Activated T-helper 1 cell treated with Interleukin-2 at 50 U/mL for 16 hours (primary cell): ENCODE results near the gene TMCC1.
A peak's percentile ranks its signal among the peaks of the same experiment; 100 is the strongest.
"Not testable (repeated sequence)": the region's sequence is repeated elsewhere in the genome, so short reads cannot be mapped to it uniquely, and the experiment has no call there.

Experiments
- DNase-seq: peaks from one replicate; pipeline ENCODE4 v3.0.0-alpha.2; 2020; ENCODE audit warnings: low read depth

TMCC1 gene

DNA sequence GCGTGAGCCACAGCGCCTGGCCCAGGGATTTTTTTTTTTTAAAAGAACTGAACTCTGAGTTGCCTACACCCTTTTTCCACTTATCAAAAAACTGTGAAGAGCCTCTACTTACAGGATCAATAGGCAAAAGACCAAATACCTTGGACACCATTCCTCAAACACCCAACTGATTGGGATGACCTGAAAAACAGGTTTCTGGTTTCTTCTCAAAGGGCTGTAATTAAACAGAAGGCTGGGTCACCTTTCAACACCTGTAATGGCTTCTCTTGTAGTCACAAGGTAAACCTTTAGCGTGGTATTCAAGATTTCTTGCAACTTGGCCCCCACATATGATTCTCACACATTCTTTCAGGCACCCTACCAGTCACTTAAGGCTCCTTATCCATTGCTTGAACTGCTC, 248.7 kb downstream of the TMCC1 start:
- DNase-seq: no peak

DNA sequence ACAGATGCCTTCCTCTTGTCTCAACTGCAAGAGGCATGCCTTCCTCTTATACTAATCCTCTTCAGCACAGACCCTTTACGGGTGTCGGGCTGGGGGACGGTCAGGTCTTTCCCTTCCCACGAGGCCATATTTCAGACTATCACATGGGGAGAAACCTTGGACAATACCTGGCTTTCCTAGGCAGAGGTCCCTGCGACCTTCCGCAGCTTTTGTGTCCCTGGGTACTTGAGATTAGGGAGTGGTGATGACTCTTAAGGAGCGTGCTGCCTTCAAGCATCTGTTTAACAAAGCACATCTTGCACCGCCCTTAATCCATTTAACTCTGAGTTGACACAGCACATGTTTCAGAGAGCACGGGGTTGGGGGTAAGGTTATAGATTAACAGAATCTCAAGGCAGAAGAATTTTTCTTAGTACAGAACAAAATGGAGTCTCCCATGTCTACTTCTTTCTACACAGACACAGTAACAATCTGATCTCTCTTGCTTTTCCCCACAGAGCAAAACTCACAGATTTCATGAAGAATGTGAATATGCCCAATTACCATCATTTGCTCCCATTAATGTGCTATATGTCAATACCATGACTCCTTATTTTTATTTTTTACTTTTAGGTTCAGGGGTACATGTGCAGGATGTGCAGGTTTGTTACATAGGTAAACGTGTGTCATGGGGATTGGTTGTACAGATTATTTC, 251.8 kb downstream of the TMCC1 start:
- DNase-seq: not testable (repeated sequence)

DNA sequence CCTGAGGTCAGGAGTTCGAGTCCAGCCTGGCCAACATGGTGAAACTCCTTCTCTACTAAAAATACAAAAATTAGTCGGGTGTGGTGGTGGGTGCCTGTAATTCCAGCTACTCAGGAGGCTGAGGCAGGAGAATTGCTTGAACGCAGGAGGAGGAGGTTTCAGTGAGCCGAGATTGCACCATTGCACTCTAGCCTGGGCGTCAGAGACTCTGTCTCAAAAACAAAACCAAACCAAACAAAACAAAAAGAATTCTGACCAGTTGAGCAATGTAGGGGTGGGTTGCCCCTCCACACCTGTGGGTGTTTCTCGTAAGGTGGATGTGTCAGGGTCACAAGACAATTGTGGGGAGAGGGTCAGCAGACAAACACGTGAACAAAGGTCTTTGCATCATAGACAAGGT, 252.5 kb downstream of the TMCC1 start:
- not testable (repeated sequence) for DNase-seq

DNA sequence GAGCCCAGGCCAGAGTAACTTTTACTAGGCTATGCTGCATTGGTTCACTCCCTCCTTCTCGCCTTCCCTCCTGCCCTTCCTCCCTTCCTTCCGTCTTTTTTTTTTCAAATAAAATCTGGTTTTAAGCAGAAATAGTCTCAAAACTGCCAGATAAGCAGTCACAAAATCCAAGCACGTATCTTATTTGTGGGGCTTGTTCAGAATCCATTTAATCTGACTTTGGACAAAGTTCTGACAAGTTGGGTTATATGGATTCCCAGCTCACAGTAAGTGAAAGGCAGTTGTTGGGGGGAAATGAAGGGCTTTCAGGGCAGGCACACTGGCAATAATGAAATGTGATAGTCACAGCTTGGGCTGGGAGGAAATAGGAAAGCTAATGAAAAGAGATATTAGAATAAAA, 255.0 kb downstream of the TMCC1 start:
- DNase-seq: no peak

DNA sequence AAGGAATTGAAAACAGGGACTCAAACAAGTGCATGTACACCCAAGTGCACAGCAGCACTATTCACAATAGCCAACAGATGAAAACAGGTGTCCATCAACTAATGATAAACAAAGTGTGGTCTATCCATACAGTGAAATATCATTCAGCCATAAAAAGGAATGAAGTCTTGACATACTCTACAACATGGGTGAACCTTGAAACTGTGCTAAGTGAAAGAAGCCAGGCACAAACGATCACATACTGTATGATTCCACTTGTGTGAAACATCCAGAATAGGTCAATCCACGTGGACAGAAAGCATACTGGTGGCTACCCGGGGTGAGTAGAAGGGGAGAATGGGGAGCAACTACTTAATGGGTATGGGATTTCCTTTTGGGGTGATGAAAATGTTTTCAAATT, 257.4 kb downstream of the TMCC1 start:
- DNase-seq: no peak

DNA sequence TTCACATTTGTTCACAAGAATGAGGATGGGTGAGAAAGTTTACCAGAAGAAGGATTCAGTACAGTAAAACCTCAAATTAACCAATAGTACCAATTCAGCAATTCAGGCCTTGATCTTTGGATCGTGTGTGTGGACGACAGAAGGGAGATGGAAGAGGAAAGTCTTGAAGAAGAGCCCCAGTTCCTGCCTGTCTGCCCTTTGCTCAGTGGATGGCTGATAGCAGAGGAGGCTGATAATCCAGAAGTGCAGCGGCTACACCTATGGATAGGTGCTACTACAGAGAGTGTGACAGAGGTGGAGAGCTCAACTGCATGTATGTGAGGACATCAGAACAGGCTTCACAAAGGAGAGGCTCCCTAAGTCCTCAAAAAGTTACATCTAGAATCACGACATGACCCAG, 257.9 kb downstream of the TMCC1 start:
- DNase-seq: no peak

DNA sequence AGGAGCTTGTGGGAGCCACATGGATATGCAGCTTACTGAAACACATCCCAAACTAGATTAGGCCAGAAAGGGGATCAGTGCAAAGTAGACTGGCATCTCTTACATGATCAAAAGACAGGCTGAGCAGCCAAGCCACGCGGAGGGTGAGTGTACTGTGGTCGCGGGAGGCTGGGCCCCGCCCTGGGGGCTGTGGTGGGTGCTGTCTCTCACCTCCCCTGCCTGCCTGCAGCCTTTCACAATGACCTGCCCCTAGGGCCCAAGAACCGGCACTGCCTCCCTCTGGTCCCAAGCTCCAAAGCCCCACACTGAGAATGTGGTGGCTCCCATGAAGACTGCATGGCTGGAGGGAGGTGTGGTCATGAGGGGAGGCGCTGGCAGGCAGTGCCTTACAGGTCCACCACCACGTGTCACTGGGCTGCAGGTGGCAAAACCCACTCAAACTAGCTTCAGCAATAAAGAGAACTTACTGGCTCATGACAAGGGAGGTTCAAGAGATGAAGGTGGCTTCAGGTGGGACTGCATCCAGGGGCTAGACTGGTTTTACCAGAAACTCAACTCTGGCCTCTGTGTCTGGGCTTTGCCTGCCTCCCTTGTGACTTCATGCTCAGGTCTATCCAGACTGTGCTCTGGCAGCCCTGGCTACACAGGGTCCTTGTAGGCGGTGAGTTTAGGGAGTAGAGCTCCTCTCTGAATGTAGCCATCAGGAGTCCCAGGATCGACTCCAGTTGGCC, 259.6 kb downstream of the TMCC1 start:
- DNase-seq: no peak

DNA sequence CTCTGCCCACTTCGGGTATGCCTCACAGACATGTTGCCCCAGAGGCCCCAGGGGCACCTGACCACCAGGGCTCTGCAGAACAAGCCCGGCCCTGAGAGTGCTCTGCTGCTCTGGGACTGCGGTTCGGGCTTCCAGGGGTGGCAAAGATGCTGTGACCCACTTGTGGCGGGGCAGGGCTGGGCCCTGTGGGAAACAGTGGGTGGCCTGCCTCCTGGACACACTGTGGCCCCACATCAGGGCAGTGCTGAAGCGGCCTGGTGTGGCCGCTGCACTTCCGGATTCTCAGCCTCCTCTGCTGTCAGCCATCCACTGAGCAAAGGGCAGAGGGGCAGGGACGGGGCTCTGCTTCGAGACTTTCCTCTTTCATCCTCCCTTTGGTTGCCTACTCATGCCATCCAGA, 260.5 kb downstream of the TMCC1 start:
- no peak for DNase-seq

DNA sequence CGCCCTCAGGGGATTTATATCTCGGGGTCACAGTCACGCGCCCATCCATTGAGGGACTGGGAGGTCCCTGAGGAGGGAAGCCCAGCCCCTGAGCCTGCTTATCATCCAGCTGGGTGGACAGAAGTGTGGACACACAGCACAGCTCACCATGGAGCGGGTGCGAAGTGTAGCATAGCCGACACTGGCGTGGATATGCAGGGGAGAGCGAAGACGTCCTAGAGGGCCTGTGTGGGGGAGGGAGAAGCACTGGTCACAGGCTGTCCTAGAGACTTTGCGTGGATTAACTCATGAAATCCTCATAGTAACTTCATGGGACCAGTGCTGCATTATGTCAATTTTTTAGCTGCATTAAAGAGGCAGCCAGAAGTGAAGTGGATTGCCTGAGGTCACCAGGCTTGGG, 261.0 kb downstream of the TMCC1 start:
- no peak for DNase-seq

DNA sequence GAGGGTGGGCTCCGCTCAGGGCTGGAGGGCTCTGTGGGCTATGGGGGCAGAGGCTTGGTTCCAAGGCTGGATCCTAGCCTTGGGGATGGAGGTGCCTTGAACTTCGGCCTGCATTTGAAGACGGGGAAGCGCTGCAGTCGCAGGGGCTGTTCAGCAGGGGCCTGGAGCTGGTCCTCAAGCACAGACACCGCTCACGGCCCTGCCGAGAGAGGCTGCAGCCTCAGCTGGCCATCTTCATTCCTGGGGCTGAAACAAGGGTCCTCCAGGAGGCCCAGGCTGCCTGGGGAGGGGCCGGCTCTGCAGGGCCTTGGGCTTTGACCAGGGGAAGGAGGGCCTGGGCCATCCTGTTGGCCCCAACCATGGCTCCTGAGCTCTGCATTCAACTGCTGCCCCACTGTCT, 261.5 kb downstream of the TMCC1 start:
- no peak for DNase-seq

DNA sequence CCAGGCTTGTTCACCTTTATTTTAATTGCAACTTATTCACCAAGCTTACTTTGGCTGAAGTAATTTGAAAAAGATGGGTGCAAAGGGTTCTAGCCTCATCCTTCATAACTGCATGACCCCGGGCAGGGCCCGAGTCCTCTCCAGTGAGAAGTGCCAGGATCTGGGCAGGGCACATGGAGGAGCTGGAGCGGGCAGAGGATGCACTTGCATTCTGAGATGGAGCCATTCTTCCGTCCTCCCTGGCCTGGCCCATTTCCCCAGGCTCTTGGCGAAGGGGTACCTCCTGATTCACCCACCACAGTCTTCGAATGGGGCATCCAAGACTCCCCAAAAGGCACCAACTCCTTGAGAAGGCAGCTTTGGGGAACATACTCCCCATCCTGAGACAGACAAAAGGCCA, 264.5 kb downstream of the TMCC1 start:
- no peak for DNase-seq

DNA sequence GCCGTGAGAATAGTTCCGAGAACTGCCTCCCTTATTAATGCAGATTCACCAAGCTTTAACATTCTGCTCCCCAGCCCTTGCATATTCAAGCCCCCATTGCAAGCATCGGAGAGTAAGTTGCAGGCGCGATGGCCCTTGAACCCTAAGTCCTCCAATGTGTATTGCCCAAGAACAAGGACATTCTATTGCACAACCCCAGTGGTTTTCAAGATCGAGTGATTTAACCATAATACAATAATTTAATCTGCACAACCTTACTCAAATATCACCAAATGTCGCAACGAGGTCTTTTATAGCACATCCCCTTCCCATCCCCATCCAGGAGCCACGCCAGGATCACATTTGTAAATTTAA, 265.4 kb downstream of the TMCC1 start:
- DNase-seq: no peak

DNA sequence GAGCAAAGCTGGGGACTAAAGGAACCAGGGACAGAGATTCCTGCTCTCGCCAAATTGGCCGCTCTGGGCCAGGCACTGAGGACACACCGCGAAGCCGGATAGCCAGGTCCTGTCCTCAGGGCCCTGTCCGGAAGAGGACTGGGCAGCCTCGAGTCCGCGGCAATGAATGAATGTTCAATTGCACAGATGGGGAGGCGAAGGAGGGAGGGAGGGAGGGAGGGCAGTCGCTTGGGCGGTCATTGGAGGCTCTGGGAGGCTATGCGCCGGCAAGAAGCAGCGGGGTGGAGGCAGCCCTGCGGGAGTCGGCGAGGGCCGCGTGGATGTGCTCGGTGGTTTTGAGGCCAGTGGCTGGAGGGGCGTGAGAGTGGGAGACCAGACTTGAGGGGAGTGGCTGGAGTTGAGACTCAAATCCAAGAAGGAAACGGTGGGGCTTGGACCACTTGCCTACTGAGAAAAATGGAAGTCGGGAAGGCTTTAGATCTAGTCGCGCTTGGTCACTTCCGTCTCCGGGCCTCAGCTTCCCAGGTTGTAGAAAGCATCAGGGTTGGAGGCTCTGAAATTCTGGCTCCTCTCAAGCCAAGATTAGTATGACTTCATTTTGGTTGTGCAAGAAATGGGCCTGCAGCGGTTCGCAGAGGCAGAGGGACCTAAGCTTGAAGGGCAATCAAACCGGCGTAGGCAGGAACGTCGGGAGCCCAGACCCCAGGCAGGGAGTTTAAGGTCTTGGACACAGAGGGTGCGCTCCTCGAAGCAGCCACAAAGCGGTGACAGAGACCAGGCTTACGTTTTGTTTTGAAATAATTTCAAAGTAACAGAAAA, 266.0 kb downstream of the TMCC1 start:
- peak; percentile 44 for DNase-seq

DNA sequence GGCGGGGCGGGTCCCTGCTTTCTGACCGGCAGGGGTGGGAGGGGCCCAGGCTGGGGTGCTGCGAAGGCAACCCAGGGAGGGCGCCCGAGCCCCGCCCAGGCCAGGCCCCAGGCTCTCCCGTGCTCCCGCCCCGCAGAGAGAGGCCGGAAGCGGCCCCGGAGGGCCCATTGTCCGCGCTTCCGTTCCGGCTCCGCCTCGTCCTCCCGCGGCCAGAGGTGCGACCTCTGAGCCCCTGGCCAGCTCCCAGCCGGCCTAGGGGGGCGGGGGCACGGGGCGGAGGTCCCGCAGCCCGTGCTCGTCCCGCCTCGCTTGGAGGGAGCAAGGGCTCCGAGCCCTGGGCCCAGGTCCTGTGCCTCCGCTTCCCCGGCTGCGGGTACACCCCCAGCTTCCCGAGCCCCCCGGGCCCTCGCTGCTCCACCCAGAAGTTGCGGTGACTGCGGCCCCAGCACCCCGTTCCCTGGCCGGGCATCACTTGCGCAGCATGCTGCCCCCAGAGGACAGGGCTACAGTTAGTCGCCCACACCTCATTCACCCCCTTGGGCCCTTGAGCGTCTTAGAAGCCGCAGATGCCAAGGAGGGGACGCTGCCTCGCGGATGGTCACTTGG, 266.7 kb downstream of the TMCC1 start:
- DNase-seq: peak; percentile 56

DNA sequence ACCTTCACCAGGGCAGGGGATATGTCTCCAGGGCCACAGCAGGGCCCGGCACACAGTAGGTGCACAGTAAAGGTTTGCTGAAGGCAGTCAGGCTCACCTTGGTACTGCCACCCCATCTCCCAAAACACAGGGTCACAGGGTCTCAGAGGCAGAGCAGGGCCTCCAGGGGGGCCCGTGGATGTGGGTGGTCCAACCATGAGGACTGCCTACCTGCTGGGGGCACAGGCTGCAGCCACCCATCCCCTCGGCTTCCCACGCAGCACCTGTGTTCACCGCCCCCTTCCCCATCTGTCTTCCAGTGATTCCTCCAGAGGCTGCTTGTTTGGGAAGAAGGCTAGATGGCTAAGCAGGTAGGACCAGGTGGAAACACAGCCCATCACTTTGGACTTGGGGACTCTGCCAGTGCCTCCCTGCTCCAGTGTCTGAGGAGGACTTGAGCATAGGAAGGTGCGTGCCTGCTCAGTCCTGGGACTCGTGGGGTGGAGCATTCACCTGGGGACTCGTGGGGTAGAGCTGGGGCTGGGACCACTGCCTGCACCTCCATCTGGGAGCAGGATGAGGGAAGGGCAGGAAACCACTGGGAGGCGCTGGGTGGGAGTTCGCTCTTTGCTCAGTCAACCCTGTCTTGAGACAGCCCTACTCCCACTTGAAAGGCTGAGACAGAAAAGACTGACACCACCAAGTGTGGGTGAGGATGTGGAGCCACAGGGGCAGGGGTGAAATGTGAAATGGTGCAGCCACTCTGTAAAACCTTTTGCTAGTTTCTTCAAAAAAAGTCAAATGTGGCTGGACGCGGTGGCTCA, 268.2 kb downstream of the TMCC1 start:
- no peak for DNase-seq

DNA sequence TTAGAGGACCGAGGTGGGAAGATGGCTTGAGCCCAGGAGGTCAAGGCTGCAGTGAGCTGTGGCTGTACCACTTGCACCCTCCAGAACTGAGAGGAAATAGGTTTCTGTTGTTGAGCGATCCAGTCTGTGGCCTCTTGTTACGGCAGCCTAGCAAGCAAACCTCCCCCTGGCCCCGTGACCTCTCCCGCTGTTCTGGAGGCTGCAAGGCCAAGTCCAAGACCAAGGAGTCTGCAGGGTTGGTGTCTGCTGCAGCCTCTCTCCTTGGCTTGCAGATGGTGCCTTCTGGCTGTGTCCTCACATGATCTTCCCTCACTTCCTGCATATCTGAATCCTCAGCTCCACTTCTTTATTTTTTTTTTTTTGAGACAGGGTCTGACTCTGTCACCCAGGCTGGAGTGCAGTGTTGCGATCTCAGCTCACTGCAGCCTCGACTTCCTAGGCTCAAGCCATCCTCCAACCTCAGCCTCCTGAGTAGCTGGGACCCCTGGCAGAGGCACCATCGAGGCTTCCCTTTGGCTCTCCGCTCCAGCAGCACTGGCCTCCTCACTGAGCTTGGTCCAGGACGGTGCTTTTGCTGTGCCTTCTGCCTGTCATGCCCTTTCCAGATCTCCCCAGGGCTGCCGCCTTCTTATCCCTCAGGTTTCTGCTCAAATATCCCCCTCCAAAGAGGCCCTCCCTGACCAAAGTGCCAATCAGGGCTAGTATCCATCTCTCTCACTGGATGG, 269.0 kb downstream of the TMCC1 start:
- no peak for DNase-seq

DNA sequence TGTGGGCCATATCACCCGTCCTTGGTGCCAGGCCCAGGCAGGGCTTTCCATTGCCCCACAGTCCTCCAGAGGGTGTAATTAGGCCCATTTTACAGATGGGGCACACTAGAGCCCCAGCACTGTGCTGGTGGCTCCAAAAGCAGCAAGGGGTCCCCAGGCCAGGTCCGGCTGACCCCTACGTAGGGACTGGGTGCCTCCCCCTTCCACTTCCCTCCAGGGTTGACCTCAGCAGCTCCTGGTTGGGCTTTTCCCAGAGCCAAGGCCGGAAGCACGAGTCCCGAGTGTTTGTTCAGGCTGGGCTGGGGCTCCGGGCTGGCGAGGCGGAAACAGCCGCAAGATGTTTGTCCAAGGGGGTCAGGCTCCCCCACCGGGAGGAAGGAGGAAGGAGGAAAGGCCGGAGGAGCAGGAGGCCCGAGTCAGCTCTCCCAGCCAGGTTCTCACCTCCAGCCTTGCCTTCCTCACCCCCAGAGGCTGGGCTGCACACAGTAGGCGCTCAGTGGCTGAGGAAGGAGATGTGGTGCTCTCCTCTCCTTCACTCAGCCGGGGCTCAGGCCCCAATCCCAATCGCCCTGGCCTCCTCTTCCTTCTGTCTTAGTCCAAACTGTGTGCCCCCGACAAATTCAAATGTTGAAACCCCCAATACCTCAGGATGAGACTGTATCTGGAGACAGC, 269.9 kb downstream of the TMCC1 start:
- DNase-seq: no peak

DNA sequence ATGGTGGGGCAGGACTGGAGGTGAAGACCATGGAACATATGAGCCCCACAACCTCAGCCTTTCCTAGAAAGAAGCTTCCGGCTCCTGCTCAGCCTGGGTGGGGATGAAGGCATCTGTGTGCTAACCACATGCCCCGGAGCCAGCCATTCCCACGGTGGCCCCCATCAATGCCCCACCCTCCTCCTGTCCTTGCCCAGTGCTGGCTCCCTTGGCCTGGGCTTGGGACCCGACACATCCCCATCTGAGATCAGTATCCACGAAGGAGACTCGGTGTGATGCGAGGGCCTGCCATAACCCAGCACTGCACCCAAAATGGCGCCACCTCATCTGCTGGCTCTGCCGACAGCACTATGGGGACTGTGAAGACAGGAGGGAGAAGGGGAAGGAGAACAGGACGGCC, 270.6 kb downstream of the TMCC1 start:
- DNase-seq: no peak

DNA sequence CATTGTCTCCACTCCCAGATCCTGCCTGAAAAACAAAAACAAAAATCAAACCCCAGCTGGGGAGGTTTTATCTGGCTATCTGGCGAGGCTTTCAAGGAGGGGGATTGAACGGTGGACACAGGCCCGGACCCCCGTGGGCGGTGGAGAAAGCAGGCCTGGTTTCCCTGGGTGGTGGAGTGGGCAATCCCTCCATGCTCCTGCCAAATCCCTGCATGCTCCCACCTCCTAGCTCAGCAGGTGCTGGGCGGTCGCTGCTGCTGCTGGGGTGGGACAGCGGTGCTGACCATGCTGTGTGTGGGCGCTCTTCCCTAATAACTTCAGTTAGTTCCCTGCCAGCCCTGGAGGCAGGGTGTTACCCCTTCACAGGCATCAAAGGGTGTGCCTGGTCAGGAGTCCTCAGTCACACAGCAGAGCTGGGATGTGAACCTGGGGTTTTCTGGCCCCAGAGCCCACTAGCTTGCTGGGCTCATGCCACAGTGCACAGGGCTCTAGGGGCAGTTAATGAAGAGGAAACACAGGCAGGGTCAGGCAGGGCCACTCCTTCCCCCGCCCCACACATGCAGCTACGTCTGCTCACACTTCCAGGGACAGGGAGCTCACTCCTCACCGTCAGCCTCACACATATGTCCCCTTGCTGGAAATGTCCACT, 271.2 kb downstream of the TMCC1 start:
- no peak for DNase-seq

DNA sequence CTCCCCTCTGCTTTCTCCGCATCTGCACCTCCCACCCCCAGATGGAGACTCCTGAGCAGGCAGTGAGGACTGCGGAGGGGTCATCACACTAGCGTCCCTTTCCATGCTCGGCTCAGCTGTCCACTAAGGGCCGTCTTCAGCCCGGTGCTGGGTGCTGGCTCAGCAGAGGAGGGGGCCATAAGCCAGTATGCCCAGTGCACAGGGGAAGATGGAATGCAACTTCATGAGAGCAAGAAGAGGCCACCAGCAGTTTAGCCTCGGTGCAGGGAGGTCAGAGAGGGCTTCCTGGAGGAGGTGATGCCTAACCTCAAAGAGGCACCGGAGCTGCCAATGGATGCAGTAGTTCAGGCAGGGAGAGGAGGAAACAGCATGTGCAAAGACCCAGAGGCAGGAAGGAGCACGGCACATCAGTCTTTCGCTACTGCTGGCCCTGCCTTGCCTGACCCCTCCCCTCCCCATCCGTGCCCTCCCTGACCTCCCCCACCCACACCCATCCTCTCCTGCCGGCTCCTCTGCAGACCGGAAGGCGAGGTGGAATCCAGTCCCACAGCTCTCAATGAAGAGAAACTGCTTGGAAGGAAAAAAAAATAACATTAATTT, 271.8 kb downstream of the TMCC1 start:
- no peak for DNase-seq
